Left cardiac atrium (tissue), 4 donors: ENCODE results near the gene TGFA. TPM values are rescaled to one million over a fixed set of nuclear protein-coding genes. Genes with fewer than 3 reads are reported as not detected.
A peak's percentile ranks its signal among the peaks of the same experiment; 100 is the strongest.

Source experiments
- ATAC-seq, 2 donors: fragments of 200-7000 bp; cut with Tn5 transposase; one replicate each; pipeline ENCODE4 v1.9.1; 2020; ENCODE audit warnings: mild to moderate bottlenecking in 2 of 2, moderate library complexity in 2 of 2
- DNase-seq: peaks from one replicate; pipeline ENCODE4 v3.0.0-alpha.2; 2020
- intact Hi-C, 2 donors: fragments of 100-400 bp; cut with DNase I; formaldehyde crosslinking; loops; one replicate each; pipeline versions ENCODE4 v1.14.1 to v1.15.1; 2022 to 2023
- long read RNA-seq: library from polyadenylated mRNA; unstranded; transcript quantifications from one replicate; pipeline ENCODE4 v2.0.0, GENCODE V29; 2021
- total RNA-seq, 2 donors: library from RNA; stranded (reverse); fragmentation: NEBNext Ultra II Directional; extraction: Animal tissue kit (Norgen Biotek cat#: 25700); gene quantifications; one replicate each; pipeline ENCODE4 v1.2.1, GENCODE V29; 2021
- donor health status: DM: no; HTN: yes; CAD: no.
- donor health status: DM: no; HTN: yes; CAD: no; lungs with severe emphysema.
- donor health status: DM: yes; HTN: yes; CAD: no.
- donor health status: Dilated cardiomyopathy.

The TGFA gene
- total RNA-seq, result 1 to 10 TPM; 1.0 TPM
- long read RNA-seq, partial matches to known transcripts, result 0 of 2 reads
- long read RNA-seq, other reads (novel, unspliced or antisense), result 0 of 2 reads

GRCh38 chr2:70553584-70554337, at the start of gene TGFA:
TSS of gene TGFA (minus strand) at chr2:70553826. CDS start at chr2:70553767, 59 bp downstream.
- intact Hi-C loops, result loop anchor here in 1 of 2 donors (5.0 kb wide), 1 partner anchor 64 kb away; no protein-coding TSS in a partner anchor
- ATAC-seq (peak; percentile 89 to 95), DNase-seq (peak; percentile 69)

- ATAC-seq, result no peak
- intact Hi-C loops, result no loop called here
- no peak for DNase-seq
Measured at GRCh38 chr2:70603066-70603465, 49.4 kb upstream of the TGFA start.

- ATAC-seq (no peak), DNase-seq (no peak)
- intact Hi-C loops, result no loop called here
Measured at GRCh38 chr2:70598197-70598596, 44.6 kb upstream of the TGFA start.

GRCh38 chr2:70596739-70597138, 43.1 kb upstream of the TGFA start:
- no peak for DNase-seq
- intact Hi-C loops, result no loop called here
- no peak for ATAC-seq

GRCh38 chr2:70596293-70596692, 42.7 kb upstream of the TGFA start:
- intact Hi-C loops, result no loop called here
- DNase-seq, result no peak
- no peak for ATAC-seq

- no peak for ATAC-seq
- DNase-seq, result no peak
- intact Hi-C loops, result no loop called here
Measured at GRCh38 chr2:70583091-70583490, 29.5 kb upstream of the TGFA start.

GRCh38 chr2:70580352-70580751, 26.7 kb upstream of the TGFA start:
- ATAC-seq (no peak), DNase-seq (no peak)
- intact Hi-C loops, result no loop called here

- ATAC-seq, result no peak
- DNase-seq, result no peak
- intact Hi-C loops, result no loop called here
Measured at GRCh38 chr2:70574618-70575017, 21.0 kb upstream of the TGFA start.

- DNase-seq, result no peak
- ATAC-seq, result no peak
- intact Hi-C loops, result no loop called here
Measured at GRCh38 chr2:70574109-70574508, 20.5 kb upstream of the TGFA start.

- DNase-seq (no peak), ATAC-seq (peak in 1 of 2 donors; percentile 50)
- intact Hi-C loops, result no loop called here
Measured at GRCh38 chr2:70570041-70570661, 16.5 kb upstream of the TGFA start.

- DNase-seq (no peak), ATAC-seq (no peak)
- intact Hi-C loops, result no loop called here
Measured at GRCh38 chr2:70569559-70569958, 15.9 kb upstream of the TGFA start.

- DNase-seq (no peak), ATAC-seq (no peak)
- intact Hi-C loops, result no loop called here
Measured at GRCh38 chr2:70566906-70567305, 13.3 kb upstream of the TGFA start.

GRCh38 chr2:70566464-70566863, 12.8 kb upstream of the TGFA start:
- ATAC-seq (no peak), DNase-seq (no peak)
- intact Hi-C loops, result no loop called here

- intact Hi-C loops, result no loop called here
- ATAC-seq, result no peak
- no peak for DNase-seq
Measured at GRCh38 chr2:70565039-70565731, 11.6 kb upstream of the TGFA start.

- intact Hi-C loops, result no loop called here
- DNase-seq, result no peak
- ATAC-seq, result no peak
Measured at GRCh38 chr2:70561893-70562292, 8.3 kb upstream of the TGFA start.

GRCh38 chr2:70560442-70560841, 6.8 kb upstream of the TGFA start:
- intact Hi-C loops, result no loop called here
- DNase-seq (no peak), ATAC-seq (no peak)

GRCh38 chr2:70560040-70560439, 6.4 kb upstream of the TGFA start:
- ATAC-seq (no peak), DNase-seq (no peak)
- intact Hi-C loops, result no loop called here

GRCh38 chr2:70558195-70558808, 4.7 kb upstream of the TGFA start:
- intact Hi-C loops, result no loop called here
- DNase-seq (no peak), ATAC-seq (no peak)

- ATAC-seq, result no peak
- intact Hi-C loops, result no loop called here
- no peak for DNase-seq
Measured at GRCh38 chr2:70557171-70557838, 3.7 kb upstream of the TGFA start.
